HK-2 (cell line): Measurements from ENCODE around the gene BCORL1.

Experiments used
- DNase-seq: peaks from one replicate; pipeline ENCODE4 v3.0.0-alpha.2; 2018; ENCODE audit not compliant: unreplicated experiment

BCORL1 gene

DNA sequence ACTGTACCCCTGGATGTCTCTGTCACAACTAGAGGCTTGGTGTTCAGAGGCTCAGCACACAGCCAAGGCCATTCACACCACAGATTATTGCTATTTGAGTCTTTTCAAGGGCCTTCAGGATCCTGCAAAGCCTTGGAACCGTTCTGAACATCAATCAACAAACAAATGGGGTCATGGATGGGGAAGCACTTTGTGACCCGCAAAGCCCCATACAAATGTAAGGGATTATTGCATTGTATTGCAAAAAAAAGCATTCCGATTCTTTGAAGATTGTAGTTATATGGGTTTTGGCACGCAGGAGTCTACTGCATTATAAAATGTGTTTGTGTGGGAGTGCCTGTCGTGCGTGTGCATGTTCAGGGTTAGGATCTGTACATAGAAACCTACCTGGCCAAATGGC is 17.3 kb upstream of the BCORL1 start:
- DNase-seq, result no peak

- DNase-seq, result no peak
Measured at GRCh38 chrX:129968968-129969367, 13.5 kb upstream of the BCORL1 start.

DNA sequence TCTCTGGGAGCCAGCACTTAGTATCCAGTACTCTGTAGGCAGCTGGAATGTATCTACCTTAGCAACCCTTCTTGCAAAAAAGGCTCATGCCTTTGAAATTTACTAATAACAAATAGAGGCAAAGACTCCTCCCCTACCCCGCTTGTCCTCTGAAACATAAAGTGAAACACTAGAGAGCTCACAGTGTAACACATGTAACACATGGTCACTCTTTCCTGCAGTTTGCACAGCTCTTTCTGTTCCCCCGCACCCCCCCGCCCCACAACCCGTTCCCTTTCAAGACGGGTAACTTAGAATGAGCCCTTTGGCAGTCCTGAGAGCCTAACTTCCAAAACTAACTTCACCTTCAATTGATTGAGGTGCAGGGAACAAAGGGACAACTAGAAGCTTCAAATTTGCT is 6.0 kb upstream of the BCORL1 start:
- no peak for DNase-seq

DNA sequence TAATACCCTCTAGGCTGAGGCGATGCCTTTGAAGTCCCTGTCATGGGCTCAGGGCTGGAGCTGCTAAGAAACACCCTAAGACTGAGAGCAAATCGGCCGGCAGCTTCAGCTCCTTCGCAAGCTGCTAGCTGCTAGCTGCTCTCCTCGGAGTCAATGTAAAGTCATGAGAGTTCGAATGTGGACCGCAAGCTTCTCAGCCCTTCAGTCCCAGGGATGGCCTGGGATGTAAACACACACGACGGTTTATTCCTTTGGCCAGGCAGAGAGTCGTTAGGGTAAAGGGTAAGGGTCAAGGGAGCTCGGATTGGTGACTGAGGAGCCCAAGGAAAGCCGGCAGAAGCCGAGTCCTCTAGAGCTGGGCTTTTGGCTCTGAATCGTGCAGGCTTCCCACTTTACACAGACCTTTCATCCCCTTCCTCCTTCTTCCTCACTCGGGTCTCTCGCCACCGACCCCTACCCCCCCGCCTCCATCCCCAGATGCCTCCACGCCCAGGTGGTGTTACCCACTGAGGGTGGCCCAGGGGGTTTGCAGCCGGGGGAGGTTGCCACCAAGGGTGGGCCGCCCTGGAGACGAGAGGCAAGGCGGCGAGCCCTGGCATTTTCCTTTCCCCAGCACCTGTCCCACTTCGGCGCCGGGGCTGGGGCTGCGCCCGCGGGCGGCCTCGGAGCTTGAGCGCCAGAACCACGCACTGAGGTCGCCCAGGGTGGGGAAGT is 3.1 kb upstream of the BCORL1 start:
- DNase-seq, result no peak

- no peak for DNase-seq
Measured at GRCh38 chrX:129980001-129980401, 2.4 kb upstream of the BCORL1 start.

DNA sequence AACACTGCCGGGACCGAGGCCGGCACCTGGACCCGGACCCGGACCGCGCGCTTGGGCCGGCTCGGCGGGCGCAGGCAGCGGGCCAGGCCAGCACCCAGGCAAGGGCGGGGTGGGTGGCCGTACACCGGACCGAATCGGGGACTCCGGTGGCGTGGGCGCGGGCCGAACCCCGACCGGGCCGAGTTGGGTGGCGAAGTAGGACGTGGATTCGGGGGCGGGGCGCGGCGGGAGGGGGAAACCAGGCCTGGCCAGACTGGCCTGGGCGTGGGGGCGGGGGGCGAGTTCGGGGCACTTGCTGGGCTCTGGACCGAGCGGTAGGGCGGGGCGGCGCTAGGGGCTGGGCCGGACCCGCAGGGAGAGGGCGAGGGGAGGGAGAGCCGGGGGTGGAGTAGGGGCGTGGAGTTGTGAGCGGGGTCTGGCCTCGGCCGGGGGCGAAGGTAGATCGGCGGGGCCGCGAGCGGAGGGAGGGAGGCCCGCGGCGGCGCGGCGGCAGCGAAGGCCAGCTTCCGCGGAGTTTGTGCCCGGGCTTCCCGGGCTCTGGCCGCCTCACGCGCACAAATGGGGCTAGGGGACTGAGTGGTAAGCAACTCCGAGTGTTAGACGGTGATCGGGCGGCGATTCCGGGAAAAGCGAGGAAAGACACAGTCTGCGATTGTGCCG is 1.8 kb upstream of the BCORL1 start:
- DNase-seq, result peak; percentile 46

- DNase-seq, result no peak
Measured at GRCh38 chrX:129981200-129981553, 1.3 kb upstream of the BCORL1 start.

- DNase-seq, result no peak
Measured at GRCh38 chrX:129981752-129982299, 609 bp upstream of the BCORL1 start.

GRCh38 chrX:129983575-129984110 is 1.2 kb downstream of the BCORL1 start:
- no peak for DNase-seq

DNA sequence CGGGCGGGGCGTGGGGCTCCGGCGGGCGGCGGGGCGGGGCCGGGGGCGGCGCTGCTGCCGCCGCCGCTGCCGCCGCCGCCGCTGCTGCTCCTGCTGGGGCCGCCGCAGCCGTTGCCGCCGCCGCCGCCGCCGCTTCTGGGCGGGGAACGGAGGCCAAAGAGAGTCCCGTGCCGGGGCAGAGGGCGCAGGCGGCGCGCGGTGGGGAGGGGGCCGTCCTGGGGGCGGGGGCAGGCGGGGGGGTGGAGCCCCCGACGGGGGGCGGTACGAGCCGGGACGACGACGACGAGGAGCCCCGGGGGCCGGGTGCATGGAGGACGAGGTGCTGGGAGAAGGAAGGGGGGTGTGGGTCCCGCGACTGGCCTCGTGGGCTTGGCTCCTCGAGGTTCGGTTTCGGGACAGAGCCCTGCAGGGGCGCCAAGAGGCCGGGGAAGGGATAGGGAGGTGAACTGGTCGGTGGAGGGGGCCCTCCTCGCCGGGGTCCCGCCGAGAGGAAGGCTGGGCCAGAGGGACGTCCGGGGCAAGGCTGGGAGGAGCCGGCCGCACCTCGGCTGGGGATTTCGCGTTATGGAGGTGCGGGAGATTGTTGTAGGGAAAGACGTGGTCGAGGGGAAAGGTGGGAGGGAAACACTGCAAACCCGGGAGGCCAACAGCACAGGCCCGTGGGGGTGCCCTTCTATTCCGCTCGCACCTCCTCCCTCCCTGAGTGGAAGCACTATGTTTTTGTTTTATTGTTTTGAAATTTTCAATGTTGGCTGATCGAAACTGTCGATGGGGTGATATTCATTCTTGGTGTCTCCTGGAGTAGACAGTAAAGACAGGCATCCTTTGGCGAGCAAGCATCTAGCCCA is 1.9 kb downstream of the BCORL1 start:
- no peak for DNase-seq

GRCh38 chrX:129987871-129988270 is 5.4 kb downstream of the BCORL1 start:
- no peak for DNase-seq

GRCh38 chrX:129992181-129992580 is 9.7 kb downstream of the BCORL1 start:
- DNase-seq, result no peak

DNA sequence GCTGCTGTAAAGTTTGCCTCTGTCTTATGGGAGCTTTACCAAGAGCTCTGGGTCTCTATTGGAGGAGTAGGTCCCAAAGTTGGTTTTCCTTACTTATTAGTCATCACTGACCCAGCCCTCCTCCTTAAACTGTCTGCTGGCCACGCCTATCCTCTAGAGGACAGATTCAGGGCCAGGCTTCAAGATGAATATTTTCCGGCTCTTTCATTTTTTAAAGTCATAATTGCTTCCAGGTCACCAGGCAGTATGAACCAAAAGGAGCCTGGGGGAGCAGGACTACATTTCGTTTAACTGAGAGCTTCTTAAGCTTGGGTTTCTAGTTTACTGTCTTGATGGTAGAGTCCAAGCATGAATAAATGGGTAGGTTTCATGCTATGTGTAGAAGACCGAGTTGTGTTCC is 13.7 kb downstream of the BCORL1 start:
- no peak for DNase-seq

- DNase-seq, result no peak
Measured at GRCh38 chrX:129997086-129997485, 14.7 kb downstream of the BCORL1 start.

DNA sequence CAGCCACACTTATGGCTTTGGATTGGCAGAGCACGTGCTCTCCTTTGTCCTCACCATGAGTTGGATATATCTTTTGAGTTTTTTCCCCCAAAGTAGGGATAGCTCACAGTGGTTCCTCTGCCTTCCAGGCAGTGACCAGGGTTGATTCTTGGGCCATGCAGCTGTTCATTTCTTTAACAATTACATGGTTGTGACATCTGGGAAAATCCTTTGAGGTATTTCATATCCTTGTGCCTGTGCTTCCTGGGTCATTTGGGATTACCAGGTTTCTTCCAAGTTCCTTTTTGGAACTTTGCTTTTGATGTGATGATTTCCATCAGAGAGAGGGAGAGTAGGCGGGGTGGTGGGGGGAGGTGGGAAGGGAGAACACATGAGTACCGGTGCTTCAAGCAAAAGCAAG is 15.6 kb downstream of the BCORL1 start:
- no peak for DNase-seq

DNA sequence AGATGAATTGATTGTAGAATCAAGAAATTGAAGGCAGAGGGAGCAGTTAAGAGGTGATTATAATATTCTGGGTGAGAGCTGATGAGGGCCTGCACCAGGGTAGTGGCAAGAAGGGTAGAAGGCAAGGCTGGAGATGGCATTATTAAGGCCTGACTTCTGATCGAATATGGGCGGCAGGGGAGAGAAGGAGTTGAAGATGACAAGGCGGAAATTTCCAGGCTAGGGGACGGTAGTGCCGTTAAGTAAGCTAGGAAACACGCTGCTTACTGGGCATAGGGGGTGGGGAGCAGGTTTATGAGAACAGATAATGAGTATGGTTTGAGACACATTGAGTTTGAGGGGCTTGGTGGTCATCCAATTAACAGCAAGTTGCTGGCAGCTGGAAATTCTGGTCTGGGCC is 19.5 kb downstream of the BCORL1 start:
- no peak for DNase-seq

GRCh38 chrX:130002541-130002940 is 20.1 kb downstream of the BCORL1 start:
- DNase-seq, result no peak

- no peak for DNase-seq
Measured at GRCh38 chrX:130005089-130005807, 22.8 kb downstream of the BCORL1 start.

- no peak for DNase-seq
Measured at GRCh38 chrX:130009658-130010223, 27.3 kb downstream of the BCORL1 start.

DNA sequence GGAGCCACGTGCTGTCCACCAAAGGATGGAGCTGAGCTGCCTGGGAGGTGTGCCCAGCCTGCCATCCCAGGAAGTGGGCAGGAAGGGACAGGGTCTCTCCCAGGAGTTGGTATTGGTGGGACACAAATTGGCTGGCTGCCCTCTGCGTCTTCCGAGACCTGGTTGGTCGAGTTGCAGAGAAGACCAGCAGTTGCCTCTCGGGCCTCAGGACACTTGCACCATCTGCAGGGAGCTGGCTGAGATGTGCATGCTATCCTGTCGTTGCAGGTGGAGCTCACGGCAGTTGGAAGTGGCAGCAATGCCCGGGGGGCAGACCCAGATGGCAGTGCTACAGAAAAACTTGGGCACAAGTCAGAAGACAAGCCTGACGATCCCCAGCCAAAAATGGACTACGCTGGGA is 30.2 kb downstream of the BCORL1 start:
- DNase-seq, result no peak

DNA sequence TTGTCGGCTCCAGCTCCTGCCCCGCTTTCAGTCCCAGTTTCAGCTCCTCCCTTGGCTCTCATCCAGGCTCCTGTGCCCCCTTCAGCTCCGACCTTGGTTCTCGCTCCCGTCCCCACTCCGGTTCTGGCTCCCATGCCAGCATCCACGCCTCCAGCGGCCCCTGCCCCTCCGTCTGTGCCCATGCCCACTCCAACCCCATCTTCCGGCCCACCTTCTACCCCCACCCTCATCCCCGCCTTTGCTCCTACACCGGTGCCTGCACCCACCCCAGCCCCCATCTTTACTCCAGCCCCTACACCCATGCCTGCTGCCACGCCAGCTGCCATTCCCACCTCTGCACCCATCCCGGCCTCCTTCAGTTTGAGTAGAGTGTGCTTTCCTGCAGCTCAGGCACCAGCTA is 31.2 kb downstream of the BCORL1 start:
- DNase-seq, result no peak
